ENCODE results near the gene TMEM222.

Gene TMEM222

DNA sequence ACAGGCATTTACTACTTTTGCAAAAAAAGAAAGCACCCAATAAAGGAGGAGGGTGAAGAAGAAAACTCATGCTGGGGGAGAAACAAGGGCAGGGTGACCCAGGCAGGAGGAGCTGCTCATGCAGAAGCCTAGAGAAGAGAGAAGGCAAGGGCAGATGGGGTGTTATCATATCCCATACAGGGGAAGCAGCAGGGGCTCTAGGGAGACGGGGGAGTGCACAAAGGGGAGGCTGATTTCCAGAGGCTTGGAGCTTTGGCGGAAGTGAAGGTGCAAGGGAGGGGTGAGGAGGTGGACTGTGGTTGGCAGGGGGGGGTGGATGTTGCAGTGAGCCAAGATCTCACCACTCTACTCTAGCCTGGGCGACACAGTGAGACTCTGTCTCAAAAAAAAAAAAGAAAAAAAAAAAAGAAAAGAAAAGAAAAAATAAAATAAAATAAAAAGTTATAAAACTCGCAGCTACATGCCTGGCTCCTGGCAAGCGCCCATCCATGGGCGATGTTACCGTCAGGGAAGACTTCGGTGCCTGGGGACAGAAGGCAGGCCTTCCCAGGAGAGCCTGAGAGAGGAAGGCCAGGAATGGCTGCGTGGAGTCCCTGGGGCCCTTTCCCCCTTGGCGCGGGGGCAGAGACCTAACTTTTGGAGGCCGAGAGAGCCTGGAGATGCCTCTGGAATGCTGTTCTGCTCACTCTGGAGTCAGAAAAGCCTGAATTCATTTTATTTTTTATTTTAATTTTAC is 56.0 kb downstream of the TMEM222 start:
- ChIA-PET POLR2A (no interaction called here), CTCF (interaction anchor here (0.7 to 13.1 kb wide), 4 partner anchors 10 to 80 kb away, joined by 3 to 222 read pairs (median 8); partner anchors contain the start of gene GPR3)
- TF ChIP-seq, protein P1, sequence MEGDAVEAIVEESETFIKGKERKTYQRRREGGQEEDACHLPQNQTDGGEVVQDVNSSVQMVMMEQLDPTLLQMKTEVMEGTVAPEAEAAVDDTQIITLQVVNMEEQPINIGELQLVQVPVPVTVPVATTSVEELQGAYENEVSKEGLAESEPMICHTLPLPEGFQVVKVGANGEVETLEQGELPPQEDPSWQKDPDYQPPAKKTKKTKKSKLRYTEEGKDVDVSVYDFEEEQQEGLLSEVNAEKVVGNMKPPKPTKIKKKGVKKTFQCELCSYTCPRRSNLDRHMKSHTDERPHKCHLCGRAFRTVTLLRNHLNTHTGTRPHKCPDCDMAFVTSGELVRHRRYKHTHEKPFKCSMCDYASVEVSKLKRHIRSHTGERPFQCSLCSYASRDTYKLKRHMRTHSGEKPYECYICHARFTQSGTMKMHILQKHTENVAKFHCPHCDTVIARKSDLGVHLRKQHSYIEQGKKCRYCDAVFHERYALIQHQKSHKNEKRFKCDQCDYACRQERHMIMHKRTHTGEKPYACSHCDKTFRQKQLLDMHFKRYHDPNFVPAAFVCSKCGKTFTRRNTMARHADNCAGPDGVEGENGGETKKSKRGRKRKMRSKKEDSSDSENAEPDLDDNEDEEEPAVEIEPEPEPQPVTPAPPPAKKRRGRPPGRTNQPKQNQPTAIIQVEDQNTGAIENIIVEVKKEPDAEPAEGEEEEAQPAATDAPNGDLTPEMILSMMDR (IDR thresholded peaks at IDR 0.05; ENCODE audit: control extremely low read depth, extremely low read depth, low read depth, missing control alignments): no peak
- no peak for DNase-seq (ENCODE audit: extremely low spot score)

DNA sequence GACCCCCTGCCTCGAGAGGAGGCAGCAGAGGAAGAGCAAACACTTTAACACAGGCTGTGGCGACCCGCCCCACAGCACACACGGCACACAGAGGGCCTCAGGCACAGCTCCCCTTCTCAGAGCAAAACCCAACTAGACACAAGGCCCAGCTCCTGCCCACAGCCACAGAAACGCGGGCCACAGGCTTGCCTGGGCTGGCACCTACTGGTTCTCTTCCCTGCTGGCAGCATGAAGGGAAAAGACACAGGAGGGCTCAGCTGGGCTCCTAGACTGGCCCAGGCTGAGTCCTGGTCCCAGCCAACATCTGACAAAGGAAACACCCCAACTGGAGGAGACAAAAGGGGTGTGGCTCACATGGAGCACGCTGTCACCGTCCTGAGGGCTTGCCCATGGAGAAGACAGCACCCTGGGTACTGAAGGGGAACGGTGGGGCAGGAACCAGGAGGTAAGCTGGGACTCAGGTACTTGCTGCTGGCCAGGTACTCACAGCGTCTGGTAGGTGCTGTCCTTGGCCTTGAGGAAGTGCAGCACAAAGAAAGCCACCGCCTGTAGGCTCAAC is 57.7 kb downstream of the TMEM222 start:
- TF ChIP-seq, protein P1 (IDR thresholded peaks at IDR 0.05; ENCODE audit: control extremely low read depth, extremely low read depth, low read depth, missing control alignments): no peak
- no peak for DNase-seq (ENCODE audit: extremely low spot score)
- POLR2A ChIA-PET: no interaction called here
- CTCF ChIA-PET: interaction anchor here (1.0 to 13.1 kb wide), 5 partner anchors 8 to 722 kb away, joined by 3 to 222 read pairs (median 8); no protein-coding TSS in a partner anchor

DNA sequence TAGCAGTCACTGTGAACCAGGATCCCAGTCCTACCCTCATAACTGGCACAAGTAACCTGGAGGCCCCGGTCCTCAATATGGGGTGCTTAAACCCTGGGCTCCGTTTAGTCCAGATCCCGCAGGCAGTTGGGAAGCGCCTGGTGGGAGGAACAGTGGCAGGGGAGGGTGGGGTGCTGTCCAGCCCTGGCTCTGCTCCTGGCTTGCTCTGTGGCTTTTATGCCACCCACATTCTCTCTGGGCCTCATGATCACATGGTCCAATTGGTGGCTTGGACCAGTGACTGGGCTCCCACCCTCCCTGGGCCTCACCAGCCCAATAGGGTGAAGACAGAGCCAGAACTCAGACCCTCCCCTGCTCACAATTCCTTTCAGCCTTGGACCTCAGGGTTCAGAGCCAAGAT is 58.3 kb downstream of the TMEM222 start:
- POLR2A ChIA-PET: no interaction called here
- DNase-seq (ENCODE audit: extremely low spot score): no peak
- TF ChIP-seq, protein P1 (IDR thresholded peaks at IDR 0.05; ENCODE audit: control extremely low read depth, extremely low read depth, low read depth, missing control alignments): no peak
- CTCF ChIA-PET: interaction anchor here (1.7 to 13.1 kb wide), 3 partner anchors 7 to 82 kb away, joined by 8 to 222 read pairs (median 9); no protein-coding TSS in a partner anchor

DNA sequence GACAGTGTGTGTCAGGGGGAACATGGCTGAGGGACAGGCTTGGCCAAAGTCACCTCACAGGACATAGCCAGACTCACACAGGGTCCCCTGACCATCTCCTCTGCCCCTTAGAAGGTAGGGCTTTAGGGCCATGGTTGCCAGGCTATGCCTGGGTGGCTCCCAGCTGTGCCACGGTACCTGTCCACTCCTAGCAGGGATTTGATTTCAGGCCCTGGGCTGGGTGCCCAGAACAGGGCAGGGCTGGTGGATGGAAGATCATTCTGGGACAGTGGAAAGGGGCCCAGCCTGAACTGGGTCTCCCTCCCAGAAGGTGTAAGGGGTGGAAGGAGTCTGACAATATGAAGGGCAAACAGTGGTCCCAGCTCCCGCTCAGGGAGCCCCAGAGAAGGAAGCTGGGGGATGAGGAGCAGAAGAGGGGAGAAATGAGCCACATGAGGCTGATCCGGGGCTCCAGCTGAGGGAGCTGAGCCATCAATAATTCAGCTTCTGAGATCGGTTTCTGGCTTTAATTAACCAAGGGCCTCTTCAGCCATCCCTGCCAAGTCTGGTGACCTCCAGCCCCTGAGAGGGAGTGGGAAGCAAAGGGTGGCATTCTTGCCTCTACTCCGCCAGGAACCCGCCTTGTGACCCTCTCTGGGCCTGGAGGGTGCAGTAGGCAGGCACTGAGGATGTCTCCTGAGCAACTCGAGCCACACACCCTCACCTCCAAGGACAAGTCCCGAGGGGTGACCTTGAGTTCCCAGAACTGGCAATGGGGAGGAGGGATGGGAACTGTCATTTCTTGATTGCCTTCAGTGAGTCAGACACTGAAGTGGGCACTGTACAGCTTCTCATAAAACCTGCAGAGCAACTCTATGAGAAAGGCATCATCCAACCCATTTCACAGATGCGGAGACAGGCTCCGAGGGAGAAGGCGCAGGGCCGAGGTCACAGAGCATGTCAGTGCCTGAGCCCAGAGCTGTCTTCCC is 59.1 kb downstream of the TMEM222 start:
- CTCF ChIA-PET: interaction anchor here (0.7 to 13.1 kb wide), 8 partner anchors 9 to 83 kb away, joined by 4 to 222 read pairs (median 10); partner anchors contain the start of gene MAP3K6
- TF ChIP-seq, protein P1 (IDR thresholded peaks at IDR 0.05; ENCODE audit: control extremely low read depth, extremely low read depth, low read depth, missing control alignments): no peak
- no peak for DNase-seq (ENCODE audit: extremely low spot score)
- POLR2A ChIA-PET: no interaction called here

DNA sequence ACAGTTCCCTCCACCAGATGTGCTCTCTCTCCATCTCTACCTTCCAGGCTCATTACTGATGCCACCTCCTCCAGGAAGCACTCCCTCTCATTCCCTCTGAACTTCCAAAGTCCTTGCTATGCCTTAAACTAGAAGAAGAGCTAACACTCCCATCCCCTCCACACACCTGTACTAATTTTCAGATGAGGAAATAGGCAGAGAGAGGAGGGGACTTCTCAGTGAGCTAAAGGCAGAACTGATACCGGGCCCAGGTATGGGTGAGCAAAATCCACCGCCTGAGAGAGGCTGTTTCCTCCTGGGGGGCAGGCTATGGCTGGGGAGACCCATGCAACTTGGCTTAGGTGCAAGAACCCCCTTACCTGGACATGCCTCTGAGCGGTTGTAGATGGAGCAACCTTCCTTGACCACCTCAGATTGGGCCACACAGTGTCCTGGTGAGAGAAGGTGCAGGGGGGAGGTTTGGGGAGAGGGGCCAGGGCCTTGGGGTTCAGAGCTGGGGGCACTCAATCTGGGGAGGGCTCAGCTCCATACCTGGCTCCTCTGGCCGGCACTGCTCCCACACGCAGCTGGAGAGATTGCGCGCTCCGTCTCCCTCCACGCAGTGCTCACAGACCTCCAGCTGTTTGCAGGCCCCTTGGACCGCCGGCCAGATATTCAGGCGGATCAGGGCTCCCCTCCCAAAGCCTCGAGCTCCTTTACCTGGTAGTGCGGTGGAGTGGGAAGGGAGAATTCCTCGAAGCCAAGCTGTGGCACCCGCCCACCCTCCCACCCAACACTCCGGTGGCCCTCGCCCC is 60.2 kb downstream of the TMEM222 start:
- DNase-seq (ENCODE audit: extremely low spot score): no peak
- POLR2A ChIA-PET: interaction anchor here (0.5 kb wide), 1 partner anchor 909 kb away, joined by 3 read pairs; no protein-coding TSS in a partner anchor
- CTCF ChIA-PET: interaction anchor here (1.1 to 13.1 kb wide), 9 partner anchors 9 to 280 kb away, joined by 3 to 222 read pairs (median 9); partner anchors contain the start of gene MAP3K6
- TF ChIP-seq, protein P1 (IDR thresholded peaks at IDR 0.05; ENCODE audit: control extremely low read depth, extremely low read depth, low read depth, missing control alignments): no peak

Data from GM10248 (cell line).